HFF-Myc (cell line): Measurements from ENCODE around the gene LHFPL2.
A peak's percentile ranks its signal among the peaks of the same experiment; 100 is the strongest.

Experiments
- DNase-seq: peaks from one replicate; pipeline ENCODE4 v3.0.0-alpha.2; 2011; ENCODE audit warnings: low read depth; ENCODE audit errors: extremely low read depth
- H3K4me3 ChIP-seq: replicated peaks from 2 replicates; pipeline ENCODE4 v1.5.1; 2011; ENCODE audit warnings: low read depth, mild to moderate bottlenecking, control low read depth, low read length
- CTCF ChIP-seq: IDR thresholded peaks from 2 replicates; pipeline ENCODE4 v1.5.1; 2012; ENCODE audit warnings: mild to moderate bottlenecking, low read depth, low read length, control low read depth; ENCODE audit errors: missing control alignments

LHFPL2 gene

GRCh38 chr5:78613151-78613533, 35.4 kb downstream of the LHFPL2 start:
- H3K4me3 ChIP-seq = no peak overlapping the region
- DNase-seq = no peak
- no peak for TF ChIP-seq CTCF

DNA sequence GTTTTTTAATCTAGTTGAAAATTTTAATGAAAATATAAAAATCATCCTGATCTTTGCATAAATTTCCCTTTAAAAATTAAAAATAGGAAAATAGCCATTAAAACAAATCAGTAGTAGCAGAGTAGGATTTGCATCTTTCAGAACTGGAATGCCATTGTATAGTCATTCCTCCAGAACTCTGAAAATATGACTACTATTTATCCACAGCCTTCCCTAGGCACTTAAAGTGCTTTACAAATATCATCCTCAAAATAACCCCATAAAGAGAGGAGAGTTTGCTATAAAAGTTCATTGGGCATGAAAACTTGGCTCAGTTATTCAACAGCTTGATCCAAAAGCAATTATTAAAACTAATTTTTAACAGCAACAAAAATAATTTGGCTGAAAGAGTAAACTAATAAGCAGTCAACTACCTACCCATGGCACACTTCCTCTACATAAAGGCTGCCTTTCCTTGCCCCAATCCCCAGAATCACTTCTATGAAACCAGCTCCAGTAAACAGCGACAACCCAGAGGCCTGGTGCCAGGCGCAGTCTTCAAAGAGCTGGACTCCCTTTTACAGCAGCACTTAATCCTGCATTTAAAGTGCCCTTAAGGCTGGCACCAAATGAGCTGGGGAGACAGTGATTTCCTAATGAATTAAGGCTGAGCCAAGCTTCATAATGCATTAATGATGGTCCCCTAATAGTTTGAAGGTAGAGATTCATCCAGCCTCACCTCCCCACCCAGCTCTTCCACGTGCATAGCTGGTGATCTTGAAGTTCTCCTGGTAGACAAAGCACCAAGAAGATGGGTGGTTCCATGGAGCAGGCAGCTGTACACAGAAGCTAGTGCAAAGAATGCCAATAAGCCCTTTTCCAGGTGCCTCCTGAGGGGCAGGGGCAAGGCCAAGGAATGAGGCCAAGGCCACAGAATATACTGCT, 36.1 kb downstream of the LHFPL2 start:
- no peak for DNase-seq
- TF ChIP-seq CTCF = no peak
- H3K4me3 ChIP-seq = no peak overlapping the region

DNA sequence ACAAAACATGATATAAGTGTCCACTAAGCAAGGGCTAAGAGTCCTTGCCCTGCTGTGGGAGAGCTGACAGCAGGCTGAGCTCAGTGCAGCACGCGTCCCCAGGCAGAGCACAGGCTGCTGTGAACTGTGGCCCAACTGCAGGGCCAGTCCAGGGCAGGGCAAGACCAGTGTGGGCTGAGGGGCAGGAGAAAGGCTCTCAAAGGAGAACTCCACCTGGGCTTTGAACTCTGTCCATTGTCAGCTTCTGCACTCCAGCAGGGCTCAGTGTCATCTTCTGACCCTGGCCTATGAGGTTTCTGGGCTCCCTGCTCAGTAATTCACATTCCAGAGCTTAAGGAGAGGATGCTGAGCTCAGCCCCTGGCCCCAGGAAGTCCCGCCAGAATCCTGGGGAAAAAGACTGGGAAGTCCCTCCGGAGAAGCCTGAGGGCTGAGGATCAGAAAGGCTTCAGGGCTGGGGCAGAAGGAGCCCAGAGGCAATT, 37.4 kb downstream of the LHFPL2 start:
- DNase-seq = no peak
- no peak overlapping the region for H3K4me3 ChIP-seq
- TF ChIP-seq CTCF = no peak

DNA sequence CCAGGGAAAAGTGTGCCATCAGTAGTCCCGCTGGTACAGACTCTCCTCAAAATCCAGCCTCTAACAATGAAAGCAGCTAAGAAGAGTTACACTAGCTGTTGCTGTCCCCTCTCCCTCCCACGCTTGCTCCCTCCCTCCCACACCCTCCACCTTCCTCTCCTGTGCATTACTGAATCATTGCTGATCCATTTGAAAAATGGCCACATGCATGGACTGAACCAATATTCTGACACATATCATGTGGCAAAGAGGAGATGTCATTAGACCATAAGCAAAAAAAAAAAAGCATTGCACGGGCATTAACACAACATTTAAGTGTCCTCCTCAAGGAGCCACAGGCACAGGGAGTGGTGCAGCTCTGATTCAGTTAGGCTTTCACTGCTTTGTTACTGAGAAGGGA, 37.9 kb downstream of the LHFPL2 start:
- H3K4me3 ChIP-seq = no peak overlapping the region
- no peak for TF ChIP-seq CTCF
- no peak for DNase-seq

DNA sequence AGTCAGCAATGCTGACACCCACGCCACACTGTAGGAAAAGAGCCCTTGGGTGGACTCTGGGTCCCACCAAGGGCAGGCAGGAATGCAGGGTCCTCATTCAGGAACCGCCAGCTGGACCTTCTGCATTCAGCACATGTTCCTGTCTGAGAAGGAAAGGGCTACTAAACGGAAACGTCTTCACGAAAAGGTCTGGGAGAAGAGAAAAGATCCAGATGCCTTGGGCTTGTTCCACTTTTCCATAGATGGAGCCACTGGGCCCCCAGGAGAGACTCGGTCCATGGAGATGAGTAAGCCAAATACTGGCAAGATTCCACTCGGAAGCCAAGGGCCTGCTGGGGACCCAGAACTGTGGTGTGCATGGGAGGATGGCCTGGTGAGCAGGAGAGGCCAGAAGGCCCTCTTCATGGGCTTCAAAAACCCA, 38.4 kb downstream of the LHFPL2 start:
- H3K4me3 ChIP-seq = no peak overlapping the region
- TF ChIP-seq CTCF = peak; percentile 13
- no peak for DNase-seq

- no peak for DNase-seq
- no peak overlapping the region for H3K4me3 ChIP-seq
- TF ChIP-seq CTCF = no peak
Measured at GRCh38 chr5:78607864-78608263, 40.7 kb downstream of the LHFPL2 start.
